GM12891 (cell line): ENCODE results near the gene XRRA1.

Source experiments
- DNase-seq: peaks from one replicate; pipeline ENCODE4 v3.0.0; 2011; ENCODE audit warnings: low spot score; ENCODE audit not compliant: insufficient read length
- FAIRE-seq: peaks from 2 replicates; lab custom pipeline; 2011; peaks lifted over from hg19 to GRCh38; lab: Jason Lieb, UNC
- PAX5 ChIP-seq: IDR thresholded peaks from 2 replicates; pipeline ENCODE4 v1.6.1; 2011; ENCODE audit warnings: low read length, moderate library complexity, mild to moderate bottlenecking; ENCODE audit not compliant: insufficient read depth, severe bottlenecking
- POLR2A ChIP-seq: IDR thresholded peaks from 2 replicates; pipeline ENCODE4 v1.6.1; 2011; ENCODE audit warnings: low read depth, low read length, control low read depth
- POLR2AphosphoS5 ChIP-seq: IDR thresholded peaks from 2 replicates; pipeline ENCODE4 v1.6.1; 2011; ENCODE audit warnings: low read depth, low read length, control low read depth
- POU2F2 ChIP-seq: IDR thresholded peaks from 2 replicates; pipeline ENCODE4 v1.6.1; 2011; ENCODE audit warnings: low read depth, mild to moderate bottlenecking, control low read depth, low read length, moderate library complexity
- SPI1 ChIP-seq: IDR thresholded peaks from 2 replicates; pipeline ENCODE4 v1.6.1; 2011; ENCODE audit warnings: low read depth, low read length, control low read depth
- TAF1 ChIP-seq: IDR thresholded peaks from 2 replicates; pipeline ENCODE4 v1.6.1; 2011; ENCODE audit warnings: low read depth, low read length, control low read depth

Gene XRRA1

DNA sequence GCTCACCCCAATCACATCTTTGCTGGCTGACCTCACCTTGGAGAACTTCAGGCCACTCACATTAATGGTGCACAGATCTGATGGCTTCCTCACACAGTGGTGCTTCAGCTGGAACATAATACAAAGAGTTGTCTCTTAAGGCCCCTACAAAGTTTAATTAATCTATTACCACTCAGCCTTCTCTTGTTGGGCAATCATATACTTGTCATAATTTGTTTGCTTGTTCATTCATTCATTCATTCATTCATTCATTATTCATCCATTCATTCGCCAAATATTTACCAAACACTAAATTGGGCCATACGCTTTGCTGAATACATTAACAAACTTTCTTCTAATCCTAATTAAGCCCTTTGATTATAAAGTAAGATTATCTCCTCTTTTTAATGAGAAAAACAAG, 15.1 kb downstream of the XRRA1 start:
- TF ChIP-seq POLR2AphosphoS5 (no peak), POLR2A (no peak), POU2F2 (no peak), TAF1 (no peak), SPI1 (no peak), PAX5 (no peak)
- DNase-seq (no peak), FAIRE-seq (no peak)

DNA sequence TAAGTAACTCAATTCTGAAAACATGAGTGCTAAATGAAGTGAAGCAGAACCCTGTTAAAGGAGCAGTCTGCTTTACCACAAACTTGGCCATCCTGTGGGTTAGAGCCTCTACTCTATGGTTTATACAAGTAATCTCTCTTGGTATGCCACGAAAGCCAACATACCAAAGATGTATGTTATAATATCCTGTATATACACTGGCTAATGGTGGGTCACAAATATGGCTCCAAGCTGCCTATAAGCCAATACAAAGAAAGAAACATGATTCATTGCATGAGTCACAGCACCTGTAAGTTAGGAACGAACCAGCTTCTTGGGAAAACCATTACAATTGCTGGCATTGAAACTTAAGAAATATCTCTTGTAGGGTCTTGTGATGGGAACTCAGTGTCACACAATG, 16.1 kb downstream of the XRRA1 start:
- DNase-seq (no peak), FAIRE-seq (no peak)
- TF ChIP-seq SPI1 (no peak), POLR2A (no peak), POLR2AphosphoS5 (no peak), TAF1 (no peak), PAX5 (no peak), POU2F2 (no peak)

DNA sequence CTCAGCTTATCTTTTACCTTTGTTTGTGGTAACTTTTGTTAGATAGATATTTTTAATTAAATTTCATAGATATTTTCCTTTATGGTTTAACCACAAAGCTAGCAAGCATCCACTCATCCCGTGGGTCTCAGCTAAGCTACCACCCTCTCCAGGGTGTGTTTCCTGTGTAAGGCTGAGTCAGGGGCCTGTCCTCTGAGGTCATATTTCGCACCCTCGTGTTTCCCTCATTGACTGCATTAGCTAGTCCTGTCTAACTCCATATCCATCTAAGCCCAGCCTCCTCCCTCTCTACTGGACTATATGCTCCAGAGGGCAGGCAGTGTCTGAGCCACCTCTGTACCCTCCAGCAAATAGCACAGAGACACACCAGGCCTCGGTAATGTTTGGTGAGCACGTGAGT, 16.7 kb downstream of the XRRA1 start:
- DNase-seq = no peak
- no peak for FAIRE-seq
- TF ChIP-seq POLR2AphosphoS5 (no peak), TAF1 (no peak), PAX5 (no peak), POU2F2 (no peak), POLR2A (no peak)

DNA sequence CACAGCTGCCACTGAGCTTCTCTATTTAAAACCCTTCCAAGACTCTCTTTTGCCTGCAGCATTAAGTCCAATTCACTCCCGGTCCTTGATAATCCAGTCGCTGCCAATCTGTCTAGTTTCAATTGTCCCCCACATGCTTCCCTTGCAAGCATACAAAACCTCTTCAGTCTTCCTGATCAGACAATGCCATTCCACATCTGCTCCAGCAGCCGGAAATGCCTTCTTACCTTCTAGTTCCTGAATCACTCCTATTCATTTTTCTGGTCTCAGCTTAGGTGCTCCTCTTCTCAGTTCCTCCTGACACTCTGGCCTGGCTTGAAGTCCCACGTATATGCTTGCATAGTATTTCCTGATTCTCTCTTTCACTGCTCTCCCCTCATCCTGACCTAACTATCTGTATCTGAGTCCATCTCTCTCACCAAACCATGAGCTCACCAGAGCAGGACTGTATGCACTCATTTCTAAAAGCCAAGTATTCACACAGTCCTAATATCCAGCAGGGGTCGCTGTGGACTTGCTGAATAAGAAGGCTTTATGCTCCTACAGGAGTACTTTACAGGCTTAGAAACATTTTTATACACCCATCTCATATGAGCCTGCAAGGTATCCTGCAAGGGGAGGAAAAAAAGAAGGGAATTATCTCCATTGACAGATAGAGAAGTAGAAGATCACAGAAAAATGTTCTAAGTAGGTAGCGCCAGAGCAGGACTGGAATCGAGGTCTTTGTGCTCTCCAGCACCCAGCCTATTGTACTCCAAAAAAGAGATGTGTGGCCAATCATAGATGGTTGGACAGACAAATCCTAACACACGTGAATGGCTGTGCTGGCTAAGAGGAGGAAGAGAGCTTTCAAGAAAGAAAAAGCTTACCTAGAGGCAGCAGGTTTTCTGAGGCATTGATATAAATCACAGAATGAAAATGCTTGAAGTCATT, 19.2 kb downstream of the XRRA1 start:
- peak; percentile 30 for DNase-seq
- peak; percentile 74 for FAIRE-seq
- TF ChIP-seq SPI1 (no peak), POLR2A (no peak), PAX5 (no peak), TAF1 (no peak), POLR2AphosphoS5 (no peak), POU2F2 (no peak)

- DNase-seq (no peak), FAIRE-seq (no peak)
Measured at GRCh38 chr11:74927496-74927895, 21.4 kb downstream of the XRRA1 start.

DNA sequence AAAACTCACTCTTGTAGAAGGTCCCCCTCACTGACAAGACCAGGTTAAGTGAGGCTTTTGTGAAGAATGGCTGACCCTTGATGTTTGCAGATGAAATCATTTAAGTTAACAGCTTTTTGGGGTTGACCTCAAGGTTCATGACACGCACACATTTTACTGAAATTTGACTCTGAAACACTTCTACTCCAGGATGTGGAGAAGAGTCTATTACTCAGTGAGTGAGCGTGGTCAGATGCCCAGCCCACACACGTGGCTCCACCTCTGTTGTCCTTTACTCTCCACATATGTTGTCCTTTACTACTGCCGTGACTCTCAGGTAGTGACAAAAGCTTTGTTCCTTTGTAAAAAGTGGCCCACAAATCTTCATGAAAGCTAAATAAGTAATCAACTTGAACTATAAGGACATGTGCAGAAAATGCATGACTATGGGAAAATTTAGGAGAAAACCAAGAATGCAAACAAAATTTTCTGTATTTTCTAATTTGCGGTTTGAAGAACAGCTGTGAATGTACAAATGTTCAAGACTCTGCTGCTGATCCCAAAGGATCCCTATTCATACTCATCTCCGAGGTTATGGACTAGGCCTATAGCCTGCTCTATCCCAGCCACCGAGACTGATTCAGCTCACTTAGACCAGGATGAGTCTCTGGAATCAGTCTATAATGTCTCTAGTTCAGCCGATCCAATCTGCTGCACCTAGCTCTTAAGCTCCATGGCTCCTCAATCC, 22.4 kb downstream of the XRRA1 start:
- DNase-seq = no peak
- no peak for FAIRE-seq
- TF ChIP-seq POU2F2 = no peak
- TF ChIP-seq POLR2AphosphoS5 = no peak
- no peak for TF ChIP-seq TAF1
- no peak for TF ChIP-seq PAX5
- no peak for TF ChIP-seq SPI1
- TF ChIP-seq POLR2A = no peak

More at GRCh38 chr11:74927496-74927895, 21.4 kb downstream of the XRRA1 start:
- TF ChIP-seq POLR2AphosphoS5 = no peak
- no peak for TF ChIP-seq PAX5
- no peak for TF ChIP-seq POLR2A
- no peak for TF ChIP-seq POU2F2

GRCh38 chr11:74925281-74925680, 23.6 kb downstream of the XRRA1 start:
- no peak for DNase-seq
- no peak for TF ChIP-seq SPI1
- no peak for TF ChIP-seq POLR2AphosphoS5
- TF ChIP-seq POLR2A = no peak
- no peak for TF ChIP-seq POU2F2
- TF ChIP-seq PAX5 = no peak
- TF ChIP-seq TAF1 = no peak
- FAIRE-seq = no peak

DNA sequence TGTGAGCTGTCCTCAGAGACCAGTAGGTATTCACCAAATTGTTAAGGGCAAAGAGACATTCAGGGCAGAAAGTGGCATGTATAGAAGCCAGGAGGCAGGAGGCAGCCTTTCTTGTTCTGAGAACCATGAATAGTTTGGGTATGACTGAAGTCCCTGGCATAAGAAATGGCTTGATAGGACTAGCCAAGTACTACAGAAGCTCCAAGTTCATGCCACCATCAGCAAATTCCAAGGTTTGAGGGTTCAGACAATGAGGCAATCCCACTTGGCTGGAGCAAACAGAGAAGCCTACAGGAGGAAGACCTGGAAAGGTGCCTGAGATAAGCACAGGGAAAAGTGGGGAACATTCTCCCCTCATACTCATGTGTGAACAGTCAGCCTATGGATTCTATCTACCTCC, 25.8 kb downstream of the XRRA1 start:
- TF ChIP-seq SPI1 = no peak
- no peak for TF ChIP-seq POLR2A
- TF ChIP-seq POLR2AphosphoS5 = no peak
- TF ChIP-seq PAX5 = no peak
- no peak for TF ChIP-seq POU2F2
- no peak for TF ChIP-seq TAF1
- DNase-seq = no peak
- FAIRE-seq = no peak

DNA sequence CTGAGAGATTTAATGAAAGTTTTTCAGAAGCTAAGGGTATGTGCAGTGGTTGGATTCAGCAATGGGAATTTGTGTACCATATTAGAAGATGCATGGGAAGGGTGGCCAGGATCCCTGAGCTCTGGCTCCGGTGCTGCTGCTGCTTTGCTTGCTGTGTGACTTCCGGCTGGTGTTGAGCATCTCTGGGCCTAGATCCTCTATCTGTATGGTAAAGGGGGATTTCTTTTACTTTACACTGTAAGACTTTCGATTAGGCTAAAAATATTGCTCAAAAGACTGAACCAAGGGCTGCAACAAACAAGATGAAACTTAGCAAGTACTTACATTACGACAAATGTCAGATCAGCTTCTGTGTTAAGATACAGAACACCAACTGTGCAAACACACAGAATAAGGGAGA, 39.1 kb downstream of the XRRA1 start:
- FAIRE-seq = no peak
- DNase-seq = no peak
- TF ChIP-seq POLR2AphosphoS5 (no peak), POLR2A (no peak), SPI1 (no peak), POU2F2 (no peak), PAX5 (no peak), TAF1 (no peak)
